GM12878 (cell line): ENCODE measurements around the gene REXO1. TPM values are rescaled to one million over a fixed set of nuclear protein-coding genes. Genes with fewer than 3 reads are reported as not detected.

Source experiments
- ATAC-seq: fragments of 200-7000 bp; cut with Tn5 transposase; 3 replicates; pipeline ENCODE4 v1.9.1; 2020; ENCODE audit warnings: mild to moderate bottlenecking, moderate library complexity
- BruUV-seq: library from RNA; stranded (reverse); fragments of 400-500 nt; replicated peaks from 2 replicates; lab custom pipeline; 2021; lab: Mats Ljungman, UMichigan
- CTCF ChIA-PET: fragments of 300-600 bp; sonication (Branson Sonifier 250); formaldehyde crosslinking; extraction: SDS; loops from one replicate; lab custom pipeline; 2021; ENCODE audit warnings: inconsistent platforms; lab: Yijun Ruan, JAX
- POLR2A ChIA-PET: fragments of 350-600 bp; formaldehyde crosslinking; extraction: SDS; loops from one replicate; lab custom pipeline; 2021; ENCODE audit warnings: inconsistent platforms; lab: Charles Lee
- RAD21 ChIA-PET: fragments of 300-600 bp; sonication (Branson Sonifier 250); formaldehyde crosslinking; loops from one replicate; lab custom pipeline; 2023; ENCODE audit warnings: antibody characterized with exemption; ENCODE audit not compliant: unreplicated experiment; lab: Charles Lee
- SMC1A ChIA-PET: fragments of 300-600 bp; sonication (Branson Sonifier 250); formaldehyde crosslinking; loops from one replicate; lab custom pipeline; 2023; ENCODE audit not compliant: unreplicated experiment, uncharacterized antibody; lab: Charles Lee
- DNase-seq: peaks from one replicate; pipeline ENCODE4 v3.0.0-alpha.2; 2011; ENCODE audit warnings: low read depth, low spot score
- FAIRE-seq: peaks from 3 replicates; lab custom pipeline; 2011; peaks lifted over from hg19 to GRCh38; lab: Jason Lieb, UNC
- H2AFZ ChIP-seq: 2 replicates; pipeline ENCODE4 v1.6.0; 2011; ENCODE audit warnings: low read depth, low read length, control low read depth; ENCODE audit not compliant: control insufficient read depth
- H3K27ac ChIP-seq: 2 replicates; pipeline ENCODE4 v1.5.1; 2011; ENCODE audit warnings: control low read depth; ENCODE audit not compliant: control insufficient read depth, insufficient read depth
- H3K27me3 ChIP-seq, 2 experiments: replicated peaks in 1 of 2; 2 replicates each; pipeline versions ENCODE4 v1.6.0 to v1.6.1; 2011; ENCODE audit warnings: low read length in 1 of 2; ENCODE audit not compliant: control insufficient read depth in 2 of 2, insufficient read depth in 2 of 2
- H3K36me3 ChIP-seq, 2 experiments: 2 replicates each; pipeline ENCODE4 v1.5.1; 2011; ENCODE audit warnings: low read length in 1 of 2; ENCODE audit not compliant: control insufficient read depth in 2 of 2, insufficient read depth in 2 of 2
- H3K4me1 ChIP-seq: 2 replicates; pipeline ENCODE4 v1.6.1; 2011; ENCODE audit warnings: mild to moderate bottlenecking, low read length, moderate library complexity, mixed read lengths; ENCODE audit not compliant: control insufficient read depth, insufficient read depth
- H3K4me2 ChIP-seq: 2 replicates; pipeline ENCODE4 v1.6.0; 2011; ENCODE audit warnings: control low read depth; ENCODE audit not compliant: control insufficient read depth, insufficient read depth
- H3K4me3 ChIP-seq: fragments of 200-600 bp; sonication (generic); 2 replicates; pipeline ENCODE4 v1.5.1; 2016
- H3K79me2 ChIP-seq: 2 replicates; pipeline ENCODE4 v1.6.0; 2011; ENCODE audit warnings: low read length; ENCODE audit not compliant: control insufficient read depth, insufficient read depth
- H3K9ac ChIP-seq: 2 replicates; pipeline ENCODE4 v1.8.0; 2011; ENCODE audit warnings: low read length, control low read depth, mixed read lengths; ENCODE audit not compliant: control insufficient read depth, insufficient read depth
- H3K9me3 ChIP-seq: replicated peaks from 3 replicates; pipeline ENCODE4 v1.5.1; 2011; ENCODE audit warnings: mild to moderate bottlenecking, low read length; ENCODE audit not compliant: control insufficient read depth, insufficient read depth
- H4K20me1 ChIP-seq: 2 replicates; pipeline ENCODE4 v1.6.0; 2011; ENCODE audit not compliant: control insufficient read depth, insufficient read depth
- CTCF ChIP-seq, 3 experiments: IDR thresholded peaks in 2 of 3; conservative IDR thresholded peaks in 1 of 3; 2 replicates each; pipeline ENCODE4 v1.5.1; 2011; ENCODE audit warnings: low read depth in 3 of 3, low read length in 3 of 3, mild to moderate bottlenecking in 3 of 3, control low read depth in 2 of 3, moderate library complexity in 2 of 3, inconsistent platforms in 1 of 3, mixed read lengths in 1 of 3; ENCODE audit not compliant: control insufficient read depth in 2 of 3, insufficient read depth in 1 of 3; ENCODE audit errors: extremely low read depth in 1 of 3
- E2F4 ChIP-seq: IDR thresholded peaks from 2 replicates; pipeline ENCODE4 v1.6.1; 2012; ENCODE audit warnings: low read depth, low read length, improper control_type of control experiment
- NFIC ChIP-seq: IDR thresholded peaks from 2 replicates; pipeline ENCODE4 v1.6.1; 2012; ENCODE audit warnings: low read depth, mild to moderate bottlenecking, inconsistent platforms, low read length, moderate library complexity
- NRF1 ChIP-seq: conservative IDR thresholded peaks from 2 replicates; pipeline ENCODE4 v1.6.1; 2011; ENCODE audit warnings: mild to moderate bottlenecking, low read depth, low read length, improper control_type of control experiment
- RELA ChIP-seq: fragments of 450-650 bp; IDR thresholded peaks from 2 replicates; pipeline ENCODE4 v1.8.0; 2014; ENCODE audit warnings: borderline replicate concordance; ENCODE audit not compliant: partially characterized antibody
- REST ChIP-seq: IDR thresholded peaks from 2 replicates; pipeline ENCODE4 v1.6.1; 2012; ENCODE audit warnings: mild to moderate bottlenecking, low read depth, low read length
- SUZ12 ChIP-seq: fragments of 200-600 bp; sonication (generic); IDR thresholded peaks from one replicate; pipeline ENCODE4 v1.6.1; 2018; ENCODE audit warnings: antibody characterized with exemption, mild to moderate bottlenecking; ENCODE audit not compliant: unreplicated experiment
- ZNF622 ChIP-seq: fragments of 450-650 bp; IDR thresholded peaks from 2 replicates; pipeline ENCODE4 v1.6.1; 2017; ENCODE audit warnings: mild to moderate bottlenecking, inconsistent platforms
- WGBS: methylation state at CpG from one replicate; pipeline ENCODE4 v1.1.6; 2016; ENCODE audit warnings: low lambda C conversion rate; ENCODE audit not compliant: insufficient replicate concordance, insufficient coverage; ENCODE audit errors: missing lambda C conversion rate; 5-methylcytosine and 5-hydroxymethylcytosine counted together
- in situ Hi-C: fragments of 300-500 bp; cut with MboI; formaldehyde crosslinking; loops from 9 replicates; pipeline ENCODE4 v1.14.3; 2018; ENCODE audit warnings: mixed read lengths
- intact Hi-C: fragments of 100-400 bp; cut with micrococcal nuclease; formaldehyde crosslinking; loops from one replicate; pipeline ENCODE4 v1.14.2; 2022; ENCODE audit not compliant: unreplicated experiment
- polyA plus RNA-seq, 11 experiments: library from polyadenylated mRNA; depleted of rRNA in 4 of 11; unstranded in 6 of 11; stranded (reverse) in 5 of 11; fragments of >200 nt; fragmentation: Nextera tagmentation in 4 of 11; fragmentation: Illumina TruSeq in 1 of 11; extraction: Ambion mirVana in 4 of 11; extraction: Trizol in 1 of 11; gene quantifications; 1 replicate in 1 of 11; 2 replicates in 10 of 11; pipeline versions ENCODE4 v1.2.1 to v1.2.3, GENCODE V29; 2011 to 2016; ENCODE audit warnings: inconsistent platforms in 2 of 11, missing spikeins in 2 of 11, low read depth in 1 of 11
- total RNA-seq, 4 experiments: library from RNA; depleted of rRNA in 3 of 4; stranded (reverse); fragments of >200 nt in 3 of 4; fragmentation: Illumina TruSeq in 1 of 4; extraction: Trizol in 1 of 4; gene quantifications; 2 replicates each; pipeline versions ENCODE4 v1.2.1 to v1.2.3, GENCODE V29; 2013 to 2021
- TF ChIP-seq, protein P1 (sequence below): IDR thresholded peaks from 2 replicates; pipeline ENCODE4 v1.6.1; 2011; ENCODE audit warnings: low read depth, mild to moderate bottlenecking, low read length, moderate library complexity, borderline replicate concordance; ENCODE audit errors: extremely low read depth
- TF ChIP-seq, protein P2 (sequence below): IDR thresholded peaks from 2 replicates; pipeline ENCODE4 v1.6.1; 2012; ENCODE audit warnings: low read length, inconsistent platforms
- TF ChIP-seq, protein P3 (sequence below): fragments of 450-650 bp; formaldehyde crosslinking; IDR thresholded peaks from 2 replicates; pipeline ENCODE4 v1.4.0; 2022; ENCODE audit warnings: mild to moderate bottlenecking, moderate library complexity

The REXO1 gene
- total and polyA plus RNA-seq, 10 of the 15 experiments (the other 5 are each of a cell fraction or from before 2014, with no cell fraction given), result 0.03 to 45.2 (median 8.4) TPM

- Histone ChIP-seq H2AFZ (no peak overlapping the region), H3K27ac (no peak overlapping the region), H3K4me2 (no peak overlapping the region), H3K4me1 (no peaks in the 10 kb centered on the region), H3K9ac (no peak overlapping the region), H4K20me1 (no peaks in the 10 kb centered on the region), H3K27me3 (no peaks in the 10 kb centered on the region; a peak in 1 of 4 replicates), H3K4me3 (no peak overlapping the region), H3K36me3 (no peaks in the 10 kb centered on the region), H3K79me2 (no peaks in the 10 kb centered on the region), H3K9me3 (no peaks in the 10 kb centered on the region; the same call in 2 of the 3 replicates)
- BruUV-seq, result no TSS peak
- FAIRE-seq, result no peak
- ChIA-PET POLR2A (interaction anchor here (1.0 kb wide), 1 partner anchor 10 kb away, joined by 8 read pairs; no protein-coding TSS in a partner anchor), CTCF (interaction anchor here (1.8 kb wide), 1 partner anchor 239 kb away, joined by 4 read pairs; no protein-coding TSS in a partner anchor), SMC1A (no interaction called here), RAD21 (no interaction called here)
- in situ Hi-C loops, result no loop called here
- intact Hi-C loops, result no loop called here
- no peak for ATAC-seq
- TF ChIP-seq, protein P1, sequence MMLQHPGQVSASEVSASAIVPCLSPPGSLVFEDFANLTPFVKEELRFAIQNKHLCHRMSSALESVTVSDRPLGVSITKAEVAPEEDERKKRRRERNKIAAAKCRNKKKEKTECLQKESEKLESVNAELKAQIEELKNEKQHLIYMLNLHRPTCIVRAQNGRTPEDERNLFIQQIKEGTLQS, result no peak
- TF ChIP-seq REST (no peak), NRF1 (no peak), RELA (no peak), E2F4 (no peak), CTCF (IDR thresholded peaks at IDR 0.05 in 2 of 3, conservative IDR thresholded peaks at IDR 0.05 in 1 of 3; ENCODE audit: control insufficient read depth in 2 of 3, extremely low read depth in 1 of 3, insufficient read depth in 1 of 3, low read depth in 3 of 3, low read length in 3 of 3) (no peak), ZNF622 (no peak), SUZ12 (no peak), NFIC (no peak)
- TF ChIP-seq, protein P2, sequence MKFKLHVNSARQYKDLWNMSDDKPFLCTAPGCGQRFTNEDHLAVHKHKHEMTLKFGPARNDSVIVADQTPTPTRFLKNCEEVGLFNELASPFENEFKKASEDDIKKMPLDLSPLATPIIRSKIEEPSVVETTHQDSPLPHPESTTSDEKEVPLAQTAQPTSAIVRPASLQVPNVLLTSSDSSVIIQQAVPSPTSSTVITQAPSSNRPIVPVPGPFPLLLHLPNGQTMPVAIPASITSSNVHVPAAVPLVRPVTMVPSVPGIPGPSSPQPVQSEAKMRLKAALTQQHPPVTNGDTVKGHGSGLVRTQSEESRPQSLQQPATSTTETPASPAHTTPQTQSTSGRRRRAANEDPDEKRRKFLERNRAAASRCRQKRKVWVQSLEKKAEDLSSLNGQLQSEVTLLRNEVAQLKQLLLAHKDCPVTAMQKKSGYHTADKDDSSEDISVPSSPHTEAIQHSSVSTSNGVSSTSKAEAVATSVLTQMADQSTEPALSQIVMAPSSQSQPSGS, result no peak
- TF ChIP-seq, protein P3, sequence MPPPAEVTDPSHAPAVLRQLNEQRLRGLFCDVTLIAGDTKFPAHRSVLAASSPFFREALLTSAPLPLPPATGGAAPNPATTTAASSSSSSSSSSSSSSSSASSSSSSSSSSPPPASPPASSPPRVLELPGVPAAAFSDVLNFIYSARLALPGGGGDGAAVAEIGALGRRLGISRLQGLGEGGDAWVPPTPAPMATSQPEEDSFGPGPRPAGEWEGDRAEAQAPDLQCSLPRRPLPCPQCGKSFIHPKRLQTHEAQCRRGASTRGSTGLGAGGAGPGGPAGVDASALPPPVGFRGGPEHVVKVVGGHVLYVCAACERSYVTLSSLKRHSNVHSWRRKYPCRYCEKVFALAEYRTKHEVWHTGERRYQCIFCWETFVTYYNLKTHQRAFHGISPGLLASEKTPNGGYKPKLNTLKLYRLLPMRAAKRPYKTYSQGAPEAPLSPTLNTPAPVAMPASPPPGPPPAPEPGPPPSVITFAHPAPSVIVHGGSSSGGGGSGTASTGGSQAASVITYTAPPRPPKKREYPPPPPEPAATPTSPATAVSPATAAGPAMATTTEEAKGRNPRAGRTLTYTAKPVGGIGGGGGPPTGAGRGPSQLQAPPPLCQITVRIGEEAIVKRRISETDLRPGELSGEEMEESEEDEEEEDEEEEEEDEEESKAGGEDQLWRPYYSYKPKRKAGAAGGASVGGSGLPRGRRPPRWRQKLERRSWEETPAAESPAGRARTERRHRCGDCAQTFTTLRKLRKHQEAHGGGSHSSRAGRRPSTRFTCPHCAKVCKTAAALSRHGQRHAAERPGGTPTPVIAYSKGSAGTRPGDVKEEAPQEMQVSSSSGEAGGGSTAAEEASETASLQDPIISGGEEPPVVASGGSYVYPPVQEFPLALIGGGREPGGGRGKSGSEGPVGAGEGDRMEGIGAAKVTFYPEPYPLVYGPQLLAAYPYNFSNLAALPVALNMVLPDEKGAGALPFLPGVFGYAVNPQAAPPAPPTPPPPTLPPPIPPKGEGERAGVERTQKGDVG (CRISPR knock-in tag), result no peak
- WGBS, result 71% methylated on average over 19 of the region's 19 CpGs
- no peak for DNase-seq
Measured at GRCh38 chr19:1785310-1785709, 63.0 kb downstream of the REXO1 start.
